ENCODE measurements around the gene UROC1.

Gene UROC1

DNA sequence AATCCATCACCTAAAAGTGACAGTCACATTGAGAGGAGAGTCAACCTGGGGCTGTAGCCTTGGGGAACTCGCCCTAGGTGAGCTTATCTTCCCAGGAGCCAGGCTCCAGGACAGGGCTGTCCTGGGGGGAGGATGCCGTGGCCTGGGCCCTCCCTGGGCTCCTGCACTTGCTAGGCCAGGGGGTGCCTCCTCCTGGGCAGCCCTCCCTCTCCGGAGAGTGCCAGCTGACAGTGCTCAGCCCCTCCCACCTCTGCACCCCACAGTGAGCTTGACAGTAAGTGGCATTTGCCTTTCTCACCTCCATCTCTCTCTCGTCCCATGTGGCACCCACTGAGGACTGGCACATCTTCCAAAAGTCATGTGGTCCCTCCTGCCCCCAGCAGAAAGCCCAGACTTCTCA is 19.1 kb downstream of the UROC1 start:
- TF ChIP-seq, protein P1, sequence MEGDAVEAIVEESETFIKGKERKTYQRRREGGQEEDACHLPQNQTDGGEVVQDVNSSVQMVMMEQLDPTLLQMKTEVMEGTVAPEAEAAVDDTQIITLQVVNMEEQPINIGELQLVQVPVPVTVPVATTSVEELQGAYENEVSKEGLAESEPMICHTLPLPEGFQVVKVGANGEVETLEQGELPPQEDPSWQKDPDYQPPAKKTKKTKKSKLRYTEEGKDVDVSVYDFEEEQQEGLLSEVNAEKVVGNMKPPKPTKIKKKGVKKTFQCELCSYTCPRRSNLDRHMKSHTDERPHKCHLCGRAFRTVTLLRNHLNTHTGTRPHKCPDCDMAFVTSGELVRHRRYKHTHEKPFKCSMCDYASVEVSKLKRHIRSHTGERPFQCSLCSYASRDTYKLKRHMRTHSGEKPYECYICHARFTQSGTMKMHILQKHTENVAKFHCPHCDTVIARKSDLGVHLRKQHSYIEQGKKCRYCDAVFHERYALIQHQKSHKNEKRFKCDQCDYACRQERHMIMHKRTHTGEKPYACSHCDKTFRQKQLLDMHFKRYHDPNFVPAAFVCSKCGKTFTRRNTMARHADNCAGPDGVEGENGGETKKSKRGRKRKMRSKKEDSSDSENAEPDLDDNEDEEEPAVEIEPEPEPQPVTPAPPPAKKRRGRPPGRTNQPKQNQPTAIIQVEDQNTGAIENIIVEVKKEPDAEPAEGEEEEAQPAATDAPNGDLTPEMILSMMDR (IDR thresholded peaks at IDR 0.05; ENCODE audit: extremely low read depth, missing control alignments) = no peak
- DNase-seq (ENCODE audit: low spot score) = no peak

DNA sequence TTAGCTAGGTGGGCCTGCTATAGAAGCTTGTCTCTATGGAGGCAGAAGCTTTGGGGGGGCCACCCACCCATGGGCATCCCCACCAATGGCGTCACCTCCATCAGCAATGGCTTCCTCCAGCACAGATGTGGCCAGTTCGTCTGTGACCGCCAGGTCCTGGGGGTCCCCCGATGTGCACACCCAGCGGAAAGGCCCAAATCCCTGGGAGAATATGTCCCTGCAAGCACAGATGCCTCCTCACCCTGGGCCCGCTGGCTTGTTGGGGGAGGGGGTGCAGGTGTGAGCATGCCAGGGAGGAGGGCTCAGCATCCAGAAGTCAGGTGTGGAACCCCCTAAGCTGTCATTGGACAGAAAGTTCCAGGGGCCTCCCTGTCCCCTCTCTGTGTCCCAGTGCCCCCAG is 19.6 kb downstream of the UROC1 start:
- DNase-seq (ENCODE audit: low spot score) = no peak
- TF ChIP-seq, protein P1 (IDR thresholded peaks at IDR 0.05; ENCODE audit: extremely low read depth, missing control alignments) = no peak

DNA sequence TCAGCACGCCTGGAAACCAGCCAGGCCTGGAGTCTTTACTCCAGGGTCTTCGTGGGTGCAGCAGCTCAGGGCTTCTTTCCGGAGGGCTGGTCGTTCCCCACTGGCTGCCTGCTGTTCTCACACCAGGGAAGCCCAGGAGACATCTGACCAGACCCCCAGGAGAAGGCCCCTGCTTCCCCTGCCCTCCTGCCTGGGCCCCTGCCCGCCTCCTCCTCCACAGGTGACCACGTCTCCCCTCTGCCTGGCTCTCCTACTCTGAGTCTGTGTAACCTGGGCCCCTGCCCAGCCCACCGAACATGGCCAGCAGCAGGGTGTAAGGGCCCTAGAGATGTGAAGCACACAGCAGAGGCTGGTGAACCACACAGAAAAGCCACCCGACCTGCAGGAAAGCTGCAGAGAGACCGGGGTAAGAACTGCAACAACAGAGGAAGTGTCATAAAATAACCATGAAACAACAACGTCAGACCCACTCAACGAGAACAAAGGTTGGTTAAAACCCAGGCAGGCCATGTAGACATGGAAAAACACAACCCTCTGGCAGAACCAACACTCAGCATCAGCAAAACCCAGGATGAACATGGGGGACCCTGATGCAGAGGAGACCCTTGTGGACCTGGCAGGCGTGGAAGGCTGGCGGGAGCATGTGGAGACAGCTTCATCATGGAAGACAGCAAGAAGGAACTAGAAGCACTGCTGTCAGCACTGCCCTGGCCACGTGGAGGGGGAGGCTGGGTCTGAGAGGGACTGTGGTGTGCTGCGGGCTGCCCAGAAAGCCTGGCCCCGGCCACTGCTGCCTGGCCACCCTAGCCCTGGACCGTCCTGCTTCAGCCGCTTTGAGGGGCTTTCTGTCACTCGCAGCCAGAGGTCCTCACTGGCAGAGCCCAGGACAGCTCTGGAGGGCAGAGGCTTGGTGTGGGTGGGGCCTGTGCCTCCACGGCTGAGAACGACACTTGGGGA is 20.4 kb downstream of the UROC1 start:
- DNase-seq (ENCODE audit: low spot score) = no peak
- TF ChIP-seq, protein P1 (IDR thresholded peaks at IDR 0.05; ENCODE audit: extremely low read depth, missing control alignments) = no peak

DNA sequence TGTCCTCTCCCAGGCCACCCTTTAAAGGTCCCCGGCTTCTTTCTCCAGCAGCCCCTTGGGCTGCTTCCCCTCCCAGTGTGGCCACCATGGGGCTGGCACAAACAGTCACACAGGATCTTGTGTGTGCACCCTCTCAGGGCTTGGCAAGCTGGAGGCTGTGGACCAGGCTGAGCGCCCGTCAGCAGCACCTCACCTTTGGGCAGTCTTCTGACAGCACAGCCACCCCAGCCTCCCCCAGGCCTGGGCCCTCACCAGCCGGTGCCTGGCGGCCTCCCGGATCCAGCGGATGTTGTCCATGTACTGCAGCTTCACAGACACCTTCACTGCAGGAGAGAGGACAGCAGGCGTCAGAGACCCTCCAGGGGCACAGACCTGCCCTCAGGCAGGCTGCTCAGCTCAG is 21.8 kb downstream of the UROC1 start:
- TF ChIP-seq, protein P1 (IDR thresholded peaks at IDR 0.05; ENCODE audit: extremely low read depth, missing control alignments) = no peak
- DNase-seq (ENCODE audit: low spot score) = no peak

DNA sequence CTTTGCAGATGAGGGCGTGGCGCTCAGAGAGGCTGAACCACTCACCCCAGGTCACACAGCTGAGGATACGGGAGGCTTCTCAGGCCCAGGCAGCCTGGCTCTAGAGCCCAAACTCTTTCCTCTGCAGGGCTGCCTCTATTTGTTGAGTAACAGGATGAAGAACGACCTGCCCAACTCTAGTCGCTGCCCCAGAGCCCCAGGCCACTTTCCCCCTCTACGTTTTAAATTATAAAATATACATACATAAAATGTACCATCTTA is 22.7 kb downstream of the UROC1 start:
- TF ChIP-seq, protein P1 (IDR thresholded peaks at IDR 0.05; ENCODE audit: extremely low read depth, missing control alignments) = no peak
- DNase-seq (ENCODE audit: low spot score) = no peak

DNA sequence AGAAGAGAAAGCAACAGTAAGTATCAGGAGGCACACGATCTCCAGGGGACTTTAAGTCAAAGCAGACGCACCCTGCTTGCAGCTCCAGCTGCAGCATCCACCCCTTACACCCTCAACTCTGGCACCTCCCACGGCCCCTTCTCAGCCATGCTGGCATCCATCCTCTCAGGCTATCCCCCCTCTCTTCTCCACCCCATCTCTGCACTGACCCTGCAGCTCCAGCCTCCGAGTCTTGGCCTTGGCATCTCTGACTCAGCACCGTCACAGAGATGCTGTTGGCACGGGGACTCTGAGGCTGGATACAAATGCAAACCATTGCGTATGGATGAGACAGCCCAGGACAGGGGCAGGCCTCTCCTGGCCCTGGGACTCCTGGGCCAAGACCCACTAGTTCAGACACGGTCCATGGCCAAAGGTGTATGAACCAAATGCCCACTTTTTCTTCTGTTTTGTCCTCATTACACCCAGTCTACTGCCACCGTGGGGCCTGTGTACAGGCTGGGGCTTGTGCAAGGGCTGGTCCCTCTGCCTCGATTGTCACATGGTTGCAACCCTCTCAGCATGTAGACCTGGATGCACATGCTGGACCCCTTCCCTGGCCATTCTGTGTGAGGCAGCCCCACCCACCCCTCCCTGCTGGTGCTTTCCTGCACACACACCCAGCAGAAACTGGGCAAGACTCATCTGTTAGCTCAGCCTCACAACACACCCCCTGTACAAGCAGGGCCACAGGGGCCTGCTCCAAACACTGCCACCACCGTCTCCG is 23.2 kb downstream of the UROC1 start:
- TF ChIP-seq, protein P1 (IDR thresholded peaks at IDR 0.05; ENCODE audit: extremely low read depth, missing control alignments) = no peak
- no peak for DNase-seq (ENCODE audit: low spot score)

DNA sequence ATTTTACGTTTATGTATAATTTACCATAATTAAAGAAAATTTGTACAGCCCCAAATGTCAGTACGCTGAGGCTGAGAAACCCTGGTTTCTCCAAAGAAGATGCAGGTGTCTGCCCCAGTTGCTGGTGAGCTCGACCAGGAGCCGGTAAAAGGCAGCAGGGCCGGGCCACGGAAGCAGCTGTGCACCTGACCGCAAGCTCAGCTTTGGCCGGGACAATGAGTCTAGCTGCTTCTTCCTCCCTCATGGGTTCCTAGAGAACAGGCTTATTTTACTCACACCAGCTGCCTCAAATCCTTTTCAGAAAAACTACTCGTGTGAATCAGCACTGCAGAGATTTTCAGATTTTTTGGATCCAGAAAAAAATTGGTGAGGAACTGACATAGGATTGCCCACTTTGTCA is 23.8 kb downstream of the UROC1 start:
- no peak for DNase-seq (ENCODE audit: low spot score)
- TF ChIP-seq, protein P1 (IDR thresholded peaks at IDR 0.05; ENCODE audit: extremely low read depth, missing control alignments) = no peak
